Brain microvascular endothelial cell (primary cell): ENCODE data around the gene PIK3R2.

Source experiments
- DNase-seq: peaks from one replicate; pipeline ENCODE4 v3.0.0-alpha.2; 2020
- H3K27ac ChIP-seq: fragments of 250-450 bp; sonication (Bioruptor Pico); 2 replicates; pipeline ENCODE4 v1.5.1; 2020; ENCODE audit warnings: mild to moderate bottlenecking, moderate library complexity
- H3K27me3 ChIP-seq: fragments of 250-450 bp; sonication (Bioruptor Pico); replicated peaks from 2 replicates; pipeline ENCODE4 v1.5.1; 2020; ENCODE audit warnings: mild to moderate bottlenecking
- H3K36me3 ChIP-seq: fragments of 250-450 bp; sonication (Bioruptor Pico); replicated peaks from 2 replicates; pipeline ENCODE4 v1.5.1; 2020; ENCODE audit warnings: mild to moderate bottlenecking
- H3K4me3 ChIP-seq: 2 replicates; pipeline ENCODE4 v1.5.1; 2011; ENCODE audit warnings: low read depth, mild to moderate bottlenecking, control low read depth, low read length, moderate library complexity
- in situ Hi-C: cut with HindIII; loops from 2 replicates; pipeline ENCODE4 v1.10.0; 2017; ENCODE audit warnings: low sequenced_read_pairs, low pct_ligation_motif_present
- TF ChIP-seq, protein P1 (sequence below): IDR thresholded peaks from 2 replicates; pipeline ENCODE4 v1.5.1; 2011; ENCODE audit warnings: low read depth, mild to moderate bottlenecking, moderate library complexity, low read length, control low read depth, inconsistent platforms; ENCODE audit errors: missing control alignments

PIK3R2 gene

DNA sequence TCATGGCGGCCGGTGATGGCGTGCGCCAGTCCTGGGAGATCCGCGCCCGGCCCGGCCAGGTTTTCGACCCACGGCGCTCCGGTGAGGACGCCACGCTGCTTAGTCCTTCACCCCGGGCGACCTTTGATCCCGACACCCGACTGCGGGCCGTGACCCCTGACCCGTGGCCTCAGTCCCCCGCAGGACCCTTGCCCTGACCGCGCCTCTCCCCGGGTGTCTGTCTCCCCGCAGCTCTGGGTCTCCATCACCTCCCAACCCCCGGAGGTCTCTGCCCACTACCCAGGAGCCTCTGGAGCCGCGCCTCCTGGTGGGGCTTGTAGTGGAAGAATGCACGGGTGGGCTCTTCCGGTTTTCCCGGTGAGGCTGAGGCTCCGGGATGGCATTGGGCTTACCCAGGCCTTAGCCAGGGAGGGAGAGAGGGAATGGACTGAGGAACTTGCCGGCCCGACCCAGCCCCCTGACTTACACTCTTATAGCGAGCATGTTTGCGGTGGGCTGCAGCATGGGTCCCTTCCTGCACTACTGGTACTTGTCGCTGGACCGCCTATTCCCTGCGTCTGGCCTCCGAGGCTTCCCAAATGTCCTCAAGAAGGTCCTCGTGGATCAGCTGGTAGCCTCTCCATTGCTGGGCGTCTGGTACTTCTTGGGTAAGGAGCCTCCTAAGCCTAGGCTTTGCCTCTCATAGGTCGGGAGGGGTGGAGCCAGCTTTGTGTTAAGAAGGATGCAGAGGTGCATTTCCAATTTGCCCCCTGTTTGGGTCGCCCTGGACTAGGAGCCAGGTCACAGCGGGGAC, 40.6 kb downstream of the PIK3R2 start:
- Histone ChIP-seq H3K36me3 (peaks cover 12% of the 10 kb centered on the region), H3K4me3 (peak overlapping the region; percentile 85), H3K27ac (peak overlapping the region; percentile 77), H3K27me3 (no peaks in the 10 kb centered on the region)
- DNase-seq = no peak
- TF ChIP-seq, protein P1, sequence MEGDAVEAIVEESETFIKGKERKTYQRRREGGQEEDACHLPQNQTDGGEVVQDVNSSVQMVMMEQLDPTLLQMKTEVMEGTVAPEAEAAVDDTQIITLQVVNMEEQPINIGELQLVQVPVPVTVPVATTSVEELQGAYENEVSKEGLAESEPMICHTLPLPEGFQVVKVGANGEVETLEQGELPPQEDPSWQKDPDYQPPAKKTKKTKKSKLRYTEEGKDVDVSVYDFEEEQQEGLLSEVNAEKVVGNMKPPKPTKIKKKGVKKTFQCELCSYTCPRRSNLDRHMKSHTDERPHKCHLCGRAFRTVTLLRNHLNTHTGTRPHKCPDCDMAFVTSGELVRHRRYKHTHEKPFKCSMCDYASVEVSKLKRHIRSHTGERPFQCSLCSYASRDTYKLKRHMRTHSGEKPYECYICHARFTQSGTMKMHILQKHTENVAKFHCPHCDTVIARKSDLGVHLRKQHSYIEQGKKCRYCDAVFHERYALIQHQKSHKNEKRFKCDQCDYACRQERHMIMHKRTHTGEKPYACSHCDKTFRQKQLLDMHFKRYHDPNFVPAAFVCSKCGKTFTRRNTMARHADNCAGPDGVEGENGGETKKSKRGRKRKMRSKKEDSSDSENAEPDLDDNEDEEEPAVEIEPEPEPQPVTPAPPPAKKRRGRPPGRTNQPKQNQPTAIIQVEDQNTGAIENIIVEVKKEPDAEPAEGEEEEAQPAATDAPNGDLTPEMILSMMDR = peak; percentile 27
- in situ Hi-C loops = no loop called here

DNA sequence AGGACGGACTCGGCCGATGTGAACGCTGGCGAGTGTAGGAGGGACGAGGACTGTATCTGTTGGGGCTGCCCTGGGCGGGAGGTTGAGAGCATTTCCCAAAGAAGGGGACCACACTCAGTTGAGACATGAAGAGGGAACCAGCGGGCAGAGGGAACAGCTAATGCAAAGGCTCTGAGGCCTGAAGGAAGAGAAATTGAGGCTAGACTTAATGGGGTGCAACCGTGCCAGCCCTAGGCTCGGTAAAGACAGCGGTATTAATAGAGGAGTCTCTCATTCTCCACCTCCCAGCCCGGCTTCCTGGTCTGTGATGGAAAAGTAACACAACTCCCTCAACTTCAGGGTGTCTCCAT, 41.2 kb downstream of the PIK3R2 start:
- in situ Hi-C loops = no loop called here
- no peak for DNase-seq
- Histone ChIP-seq H3K27me3 (no peaks in the 10 kb centered on the region), H3K4me3 (peak overlapping the region; percentile 85), H3K36me3 (peaks cover 12% of the 10 kb centered on the region), H3K27ac (no peak overlapping the region)
- TF ChIP-seq, protein P1 = no peak

DNA sequence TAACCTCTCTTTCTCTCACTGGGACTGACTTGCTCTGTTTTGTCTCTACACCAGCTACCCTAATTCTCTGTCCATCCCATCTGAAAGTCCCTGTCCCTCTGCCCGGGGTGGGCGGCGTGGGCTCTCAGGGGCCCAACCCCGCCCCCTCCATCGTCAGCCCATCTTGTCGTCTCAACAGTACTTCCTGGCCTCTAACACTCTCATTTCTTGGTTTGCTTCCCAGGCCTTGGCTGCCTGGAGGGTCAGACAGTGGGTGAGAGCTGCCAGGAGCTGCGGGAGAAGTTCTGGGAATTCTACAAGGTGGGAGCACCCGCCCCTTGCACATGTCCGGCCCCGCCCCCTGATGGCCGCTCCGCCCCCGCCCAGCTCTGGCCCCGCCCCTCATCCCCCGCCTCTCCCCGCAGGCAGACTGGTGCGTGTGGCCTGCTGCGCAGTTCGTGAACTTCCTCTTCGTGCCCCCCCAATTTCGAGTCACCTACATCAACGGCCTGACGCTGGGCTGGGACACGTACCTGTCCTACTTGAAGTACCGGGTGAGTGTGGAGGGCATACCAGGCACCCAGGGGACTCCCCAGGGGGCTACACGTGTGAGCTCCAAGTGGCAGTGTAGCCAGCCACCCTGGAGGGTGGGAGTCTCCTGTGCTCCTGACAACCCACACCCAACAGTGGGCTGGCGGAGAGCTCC, 41.7 kb downstream of the PIK3R2 start:
- DNase-seq = no peak
- Histone ChIP-seq H3K36me3 (peaks cover 12% of the 10 kb centered on the region), H3K27me3 (no peaks in the 10 kb centered on the region), H3K4me3 (no peak overlapping the region), H3K27ac (no peak overlapping the region)
- TF ChIP-seq, protein P1 = no peak
- in situ Hi-C loops = no loop called here

DNA sequence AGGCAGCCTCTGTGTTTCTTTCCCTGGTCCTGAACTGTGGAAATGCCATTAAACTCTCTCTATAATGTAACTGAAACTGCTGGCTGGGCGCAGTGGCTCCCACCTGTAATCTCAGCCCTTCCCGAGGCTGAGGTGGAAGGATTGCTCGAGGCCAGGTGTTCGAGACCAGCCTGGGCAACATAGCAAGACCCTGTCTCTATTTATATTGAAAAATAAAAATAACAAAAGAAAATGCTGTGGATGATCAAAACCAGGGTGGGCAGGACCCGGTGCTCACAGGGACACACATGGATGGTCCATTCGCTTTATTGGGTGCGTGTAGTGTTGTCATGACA, 43.5 kb downstream of the PIK3R2 start:
- in situ Hi-C loops = no loop called here
- no peak for DNase-seq
- peaks cover 12% of the 10 kb centered on the region for H3K36me3 ChIP-seq
- no peak overlapping the region for H3K27ac ChIP-seq
- TF ChIP-seq, protein P1 = no peak
- no peak overlapping the region for H3K4me3 ChIP-seq
- H3K27me3 ChIP-seq = no peaks in the 10 kb centered on the region

DNA sequence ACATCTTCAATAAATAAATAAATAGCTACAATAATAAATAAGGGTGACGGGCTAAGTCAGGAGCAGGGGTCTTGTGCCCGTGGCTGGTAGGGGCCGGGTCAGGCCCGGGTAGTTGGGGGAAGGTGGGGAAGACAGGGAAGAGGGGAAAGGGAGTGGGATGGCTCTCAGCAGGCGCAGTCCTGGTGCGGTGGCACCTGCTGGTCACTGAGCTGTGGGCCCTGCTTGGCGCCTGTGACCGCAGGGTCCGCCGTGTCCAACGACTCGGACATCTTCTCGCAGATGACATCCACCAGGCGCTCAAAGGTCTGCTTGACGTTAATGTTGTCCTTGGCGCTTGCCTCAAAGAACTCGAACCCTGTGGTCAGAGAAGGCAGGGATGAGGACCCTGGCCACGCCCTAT, 44.3 kb downstream of the PIK3R2 start:
- Histone ChIP-seq H3K27ac (no peak overlapping the region), H3K27me3 (no peaks in the 10 kb centered on the region), H3K36me3 (peaks cover 12% of the 10 kb centered on the region), H3K4me3 (no peak overlapping the region)
- TF ChIP-seq, protein P1 = no peak
- DNase-seq = no peak
- in situ Hi-C loops = no loop called here
